8988T (cell line): Measurements from ENCODE around the gene MOGAT3.

ENCODE experiments used
- DNase-seq: peaks from one replicate; pipeline ENCODE4 v3.0.0; 2011

Gene MOGAT3, protein sequence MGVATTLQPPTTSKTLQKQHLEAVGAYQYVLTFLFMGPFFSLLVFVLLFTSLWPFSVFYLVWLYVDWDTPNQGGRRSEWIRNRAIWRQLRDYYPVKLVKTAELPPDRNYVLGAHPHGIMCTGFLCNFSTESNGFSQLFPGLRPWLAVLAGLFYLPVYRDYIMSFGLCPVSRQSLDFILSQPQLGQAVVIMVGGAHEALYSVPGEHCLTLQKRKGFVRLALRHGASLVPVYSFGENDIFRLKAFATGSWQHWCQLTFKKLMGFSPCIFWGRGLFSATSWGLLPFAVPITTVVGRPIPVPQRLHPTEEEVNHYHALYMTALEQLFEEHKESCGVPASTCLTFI

DNA sequence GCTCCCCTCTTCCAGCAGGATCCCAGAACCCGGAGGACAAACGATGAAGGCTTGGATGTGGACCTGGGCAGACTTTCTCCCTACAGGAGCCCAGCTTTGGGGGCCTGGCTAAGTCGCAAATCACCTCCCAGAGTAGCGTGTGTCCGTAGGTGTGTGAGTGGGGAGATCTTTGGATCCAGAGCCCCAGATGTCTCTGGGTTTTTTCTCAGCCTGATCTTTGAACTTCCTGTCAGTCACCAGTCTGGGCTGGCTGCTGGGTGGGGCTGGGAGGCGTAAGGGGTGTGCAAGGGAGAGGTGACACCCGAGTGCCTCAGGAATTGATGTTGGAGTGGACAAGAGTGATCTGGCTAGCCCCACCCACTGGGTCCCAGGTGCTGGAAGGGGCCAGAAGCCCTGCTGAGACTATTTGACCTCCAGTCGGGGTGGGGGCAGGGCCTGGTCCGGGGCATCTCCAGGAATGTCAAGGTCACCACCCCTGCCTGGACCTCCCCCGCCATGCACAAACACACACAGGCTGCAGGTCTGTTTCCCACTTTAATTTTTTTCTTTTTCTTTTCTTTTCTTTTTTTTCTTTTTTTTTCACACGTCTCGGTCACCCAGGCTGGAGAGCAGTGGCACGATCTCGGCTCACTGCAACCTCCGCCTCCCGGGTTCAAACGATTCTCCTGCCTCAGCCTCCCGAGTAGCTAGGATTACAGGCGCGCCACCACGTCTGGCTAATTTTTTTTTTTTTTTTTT lies at the start of gene MOGAT3:
Gene MOGAT3, minus strand, starts transcription at position 175 of the 738 bp plus-strand sequence. CDS start 182 bp downstream, outside the sequence.
- no peak for DNase-seq

DNA sequence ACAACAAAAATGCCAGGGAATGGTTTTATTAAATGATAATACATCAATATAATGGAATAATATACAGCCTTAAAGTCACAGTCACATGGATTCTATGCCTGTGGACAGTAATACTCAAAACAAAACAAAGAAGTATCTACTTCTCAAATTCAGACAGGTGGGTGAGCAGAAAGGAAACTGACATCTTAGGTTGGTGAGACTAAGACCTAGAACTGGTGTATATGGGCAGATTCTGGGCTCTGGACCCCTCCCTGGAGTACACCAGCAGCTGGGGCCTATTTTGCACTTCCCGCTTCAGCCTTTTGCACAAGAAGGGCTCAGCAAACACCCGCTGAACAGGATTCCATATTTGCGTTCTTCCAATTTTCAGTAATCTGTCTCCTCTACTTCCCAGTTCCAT lies 49.5 kb upstream of the MOGAT3 start:
- DNase-seq: no peak

DNA sequence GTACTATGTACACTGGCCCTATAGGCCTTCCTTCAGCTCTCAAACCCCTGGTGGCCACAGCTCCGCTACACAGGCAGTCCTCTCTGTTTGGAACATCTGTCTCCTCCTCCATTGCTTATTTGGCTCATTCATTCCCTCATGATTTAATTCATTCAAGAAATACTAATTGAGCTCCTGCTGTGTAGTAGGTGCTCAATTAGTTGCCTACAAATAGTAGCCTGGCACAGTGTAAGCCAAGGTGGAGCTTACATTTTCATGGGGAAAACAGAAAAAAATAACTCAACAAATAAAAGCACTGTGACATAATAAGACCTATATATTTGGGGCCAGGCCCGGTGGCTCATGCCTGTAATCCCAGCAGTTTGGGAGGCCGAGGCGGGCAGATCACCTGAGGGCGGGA lies 47.4 kb upstream of the MOGAT3 start:
- DNase-seq: no peak

DNA sequence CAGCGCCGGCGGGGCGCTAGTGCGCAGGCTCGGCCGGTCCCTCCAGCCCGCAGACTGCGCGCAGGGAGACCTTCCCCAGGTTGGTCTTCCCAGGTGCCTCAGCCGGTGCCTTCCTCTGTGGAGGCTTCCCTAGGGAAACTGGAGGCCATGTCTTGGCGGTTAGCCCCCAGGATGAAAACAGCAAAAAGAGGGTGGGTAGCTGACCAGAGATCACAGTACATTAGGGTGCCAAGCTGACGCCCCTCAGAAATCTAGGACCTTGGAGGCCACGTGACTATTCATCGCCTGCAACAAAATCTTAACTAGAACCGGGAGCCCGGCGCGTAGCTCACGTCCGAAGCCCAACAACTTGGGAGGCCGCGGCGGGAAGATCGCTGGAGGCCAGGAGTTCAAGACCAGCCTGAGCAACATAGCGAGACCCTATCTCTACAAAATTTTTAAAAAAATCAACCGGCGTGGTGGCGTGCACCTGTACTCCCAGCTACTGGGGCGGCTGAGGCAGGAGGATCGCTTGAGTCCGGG lies 44.4 kb upstream of the MOGAT3 start:
- DNase-seq: peak; percentile 76

DNA sequence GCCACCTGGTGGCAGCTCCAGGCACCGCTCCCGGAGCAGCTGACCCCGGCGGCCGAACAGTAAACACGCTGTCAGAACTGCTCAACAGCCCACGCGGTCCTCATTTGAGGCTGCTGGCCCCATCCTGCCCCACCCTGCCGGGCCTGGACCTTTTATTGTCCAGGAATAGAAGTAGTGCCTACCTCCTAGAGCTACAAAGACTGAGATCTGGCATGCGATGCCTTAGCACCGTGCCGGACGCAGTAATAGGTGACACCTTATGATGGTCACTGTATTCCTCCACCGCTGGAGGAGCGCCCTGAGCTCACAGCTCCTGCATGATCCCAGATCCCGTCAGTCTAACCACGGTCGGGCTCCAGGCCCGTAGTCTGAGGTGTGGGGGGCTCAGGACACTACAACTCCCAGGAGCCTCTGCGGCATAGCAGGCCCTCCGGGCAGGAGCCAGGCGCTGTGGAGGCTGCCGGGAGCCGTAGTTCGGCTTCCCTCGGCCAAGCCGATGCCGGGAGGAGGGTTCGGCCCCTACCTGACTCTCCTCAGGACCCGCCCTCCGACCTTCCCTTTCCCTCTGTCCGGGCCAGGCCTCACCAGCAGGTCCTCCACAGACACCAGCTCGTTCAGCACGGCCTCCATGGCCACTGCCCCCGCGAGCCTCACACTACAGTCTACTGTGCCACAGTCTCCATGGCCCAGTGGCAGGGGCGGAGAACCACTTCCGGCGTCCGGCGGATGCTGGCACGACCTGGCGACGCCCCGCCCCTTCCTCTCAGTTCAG lies 43.7 kb upstream of the MOGAT3 start, which contains the start of gene FIS1:
Gene FIS1, minus strand, starts transcription at position 707 of the 772 bp plus-strand sequence. Its CDS starts 77 bp downstream, at position 630.
- DNase-seq: peak; percentile 75

DNA sequence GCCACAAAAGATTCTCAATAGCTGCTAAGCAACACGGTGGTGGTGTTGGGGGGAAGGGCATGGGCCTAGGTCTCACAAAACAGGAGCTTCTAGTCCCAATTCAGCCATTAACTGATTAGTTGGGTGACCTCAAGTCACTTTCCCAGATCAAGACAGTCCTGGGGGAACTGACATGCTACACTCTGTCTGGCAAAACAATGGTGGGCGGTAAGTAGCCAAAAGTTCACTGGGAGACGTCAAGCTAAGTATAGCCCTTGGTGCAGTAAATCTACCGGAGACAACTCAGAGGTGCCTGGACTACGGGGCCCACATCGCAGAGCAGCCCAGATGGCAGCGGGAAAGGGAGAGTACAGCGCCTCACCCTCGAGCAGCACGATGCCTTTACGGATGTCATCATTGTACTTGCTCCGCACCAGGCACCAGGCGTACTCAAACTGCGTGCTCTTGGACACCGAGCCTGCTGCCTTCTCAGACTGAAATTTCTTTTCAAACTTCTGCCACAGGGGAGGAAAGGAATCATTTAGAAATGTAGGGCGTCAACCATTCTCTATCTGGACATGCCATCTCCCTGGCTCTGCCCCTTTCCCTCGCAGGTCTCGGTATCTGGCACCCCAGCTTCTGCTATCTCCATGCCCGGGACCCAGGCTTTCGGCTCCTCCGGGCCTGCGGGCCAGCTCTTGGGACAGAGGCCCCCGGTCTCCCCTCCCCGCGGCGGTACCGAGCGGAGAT lies 43.0 kb upstream of the MOGAT3 start:
- DNase-seq: no peak

DNA sequence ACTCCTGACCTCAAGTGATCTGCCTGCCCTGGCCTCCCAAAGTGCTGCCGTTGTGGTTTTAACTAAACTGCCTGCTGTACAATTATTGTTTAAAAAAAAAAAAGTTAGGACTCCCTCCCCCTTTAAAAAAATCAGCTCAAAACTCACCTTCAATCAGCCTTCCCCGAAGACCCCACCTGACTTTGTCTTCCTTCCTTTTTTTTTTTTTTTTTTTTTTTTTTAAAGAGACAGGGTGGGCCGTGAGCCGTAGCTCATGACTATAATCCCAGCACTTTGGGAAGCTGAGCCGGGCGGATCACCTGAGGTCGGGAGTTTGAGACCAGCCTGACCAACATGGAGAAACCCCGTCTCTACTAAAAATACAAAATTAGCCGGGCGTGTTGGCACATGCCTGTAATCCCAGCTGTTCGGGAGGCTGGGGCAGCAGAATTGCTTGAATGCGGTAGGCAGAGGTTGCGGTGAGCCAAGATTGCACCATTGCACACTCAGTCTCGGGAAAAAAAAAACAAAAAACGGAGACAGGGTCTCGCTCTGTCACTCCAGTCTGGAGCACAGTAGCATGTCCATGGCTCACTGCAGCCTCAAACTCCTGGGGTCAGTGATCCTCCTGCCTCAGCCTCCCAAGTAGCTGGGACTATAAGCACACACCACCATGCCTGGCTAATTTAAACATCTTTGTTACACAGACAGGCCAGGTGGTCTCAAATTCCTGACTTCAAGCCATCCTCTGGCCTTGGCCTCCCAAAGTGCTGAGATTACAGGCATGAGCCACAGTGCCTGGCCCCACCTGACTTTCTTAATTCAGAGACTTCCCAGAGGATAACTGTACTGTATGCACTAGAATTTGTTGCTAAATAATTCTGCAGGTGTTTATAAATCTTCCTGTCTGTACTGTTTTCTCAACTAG lies 40.9 kb upstream of the MOGAT3 start:
- DNase-seq: no peak

DNA sequence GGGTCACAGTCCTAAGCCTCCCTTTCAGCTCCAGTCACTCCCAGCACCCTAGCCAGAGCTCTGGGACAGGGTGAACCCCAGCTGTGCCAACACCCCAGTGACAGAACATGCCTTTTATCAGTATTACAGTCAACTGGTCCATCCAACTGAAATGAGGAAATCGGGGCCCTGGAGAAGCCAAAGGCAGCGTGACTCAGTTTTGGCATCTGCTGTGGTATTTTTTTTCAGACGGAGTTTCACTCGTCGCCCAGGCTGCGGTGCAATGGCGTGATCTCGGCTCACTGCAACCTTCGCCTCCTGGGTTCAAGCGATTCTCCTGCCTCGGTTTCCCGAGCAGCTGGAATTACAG lies 40.2 kb upstream of the MOGAT3 start:
- no peak for DNase-seq

DNA sequence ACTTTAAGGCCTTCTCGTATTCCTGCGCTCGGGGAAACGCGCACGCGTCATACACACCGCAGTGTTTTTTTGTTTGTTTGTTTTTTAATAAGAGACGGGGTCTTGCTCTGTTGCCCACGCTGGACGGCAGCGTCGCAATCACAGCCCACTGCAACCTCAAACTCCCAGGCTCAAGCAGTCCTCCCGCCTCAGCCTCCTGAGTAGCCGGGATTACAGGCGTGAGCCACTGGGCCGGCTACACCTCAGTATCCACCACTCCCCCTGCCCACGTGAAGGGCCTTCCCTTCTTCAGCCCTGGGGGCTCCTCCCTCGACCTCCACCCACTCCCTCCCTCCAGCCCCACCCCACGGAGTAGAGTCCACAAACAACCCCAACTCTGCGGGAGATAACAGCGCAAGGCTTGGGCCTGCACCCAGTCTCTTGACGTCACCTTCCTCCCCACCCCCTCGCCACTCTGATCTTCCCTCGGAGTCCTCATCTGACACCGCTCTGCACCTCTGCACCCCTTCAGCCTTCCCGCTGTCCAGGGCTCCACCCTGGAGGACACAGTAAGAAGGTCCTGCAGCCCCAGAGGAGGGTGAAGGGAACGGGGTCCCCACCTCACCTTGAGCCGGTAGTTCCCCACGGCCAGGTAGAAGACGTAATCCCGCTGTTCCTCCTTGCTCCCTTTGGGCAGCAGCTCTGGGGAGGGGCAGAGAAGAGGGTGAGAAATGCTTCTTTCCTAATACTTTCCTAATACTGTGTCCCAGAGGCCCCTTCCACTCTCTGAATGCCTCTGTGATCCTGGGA lies 39.6 kb upstream of the MOGAT3 start:
- no peak for DNase-seq

DNA sequence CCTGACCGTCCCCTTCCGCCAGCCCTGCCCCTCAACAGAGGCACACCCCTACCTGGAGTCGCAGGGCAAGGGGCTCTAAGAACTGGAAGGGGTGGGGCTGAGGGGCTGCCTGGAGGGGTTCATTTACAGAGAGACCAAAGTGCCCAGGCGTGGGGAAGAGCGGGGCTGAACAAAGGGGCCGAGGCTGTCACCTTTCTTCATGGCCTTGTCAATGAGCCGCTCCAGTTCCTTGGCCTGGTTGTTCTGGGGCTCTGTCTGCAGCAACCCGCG lies 39.0 kb upstream of the MOGAT3 start:
- no peak for DNase-seq

DNA sequence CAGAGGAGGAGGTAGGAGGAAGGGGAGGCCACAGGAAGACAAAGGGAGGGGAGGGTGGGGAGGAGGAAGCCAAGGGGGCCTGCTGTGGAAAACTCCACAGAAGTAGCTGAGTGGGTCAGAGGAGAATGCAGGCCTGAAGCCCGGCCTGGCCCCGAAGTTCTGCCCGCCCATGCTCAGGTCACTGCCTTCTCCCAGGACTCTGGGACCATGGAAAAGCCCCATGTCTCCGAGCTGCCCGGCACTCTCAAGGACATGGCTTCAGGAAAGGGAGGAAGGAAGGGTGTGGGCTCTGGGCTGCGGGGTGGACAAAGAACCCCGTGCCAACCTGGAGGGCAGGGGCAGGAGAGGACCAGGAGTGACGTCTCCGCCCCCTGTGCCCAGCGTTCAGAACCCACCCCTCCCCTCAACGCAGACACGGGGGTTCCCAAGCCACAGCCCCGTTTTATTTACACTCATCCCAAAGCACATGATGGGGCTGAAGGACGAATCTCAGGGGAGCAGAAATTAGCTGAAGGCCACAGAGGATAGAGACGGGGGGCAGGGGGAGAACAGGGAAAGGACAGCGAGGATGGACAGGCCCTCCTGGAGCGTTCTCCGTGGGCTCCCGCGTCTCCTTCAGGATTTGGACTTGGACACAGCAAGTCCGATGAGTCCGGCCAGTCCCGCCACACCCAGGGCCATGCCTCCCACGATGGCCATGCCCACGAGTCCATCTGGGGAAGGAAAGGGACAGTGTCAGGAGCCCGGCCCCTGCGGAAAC lies 38.5 kb upstream of the MOGAT3 start:
- DNase-seq: no peak

DNA sequence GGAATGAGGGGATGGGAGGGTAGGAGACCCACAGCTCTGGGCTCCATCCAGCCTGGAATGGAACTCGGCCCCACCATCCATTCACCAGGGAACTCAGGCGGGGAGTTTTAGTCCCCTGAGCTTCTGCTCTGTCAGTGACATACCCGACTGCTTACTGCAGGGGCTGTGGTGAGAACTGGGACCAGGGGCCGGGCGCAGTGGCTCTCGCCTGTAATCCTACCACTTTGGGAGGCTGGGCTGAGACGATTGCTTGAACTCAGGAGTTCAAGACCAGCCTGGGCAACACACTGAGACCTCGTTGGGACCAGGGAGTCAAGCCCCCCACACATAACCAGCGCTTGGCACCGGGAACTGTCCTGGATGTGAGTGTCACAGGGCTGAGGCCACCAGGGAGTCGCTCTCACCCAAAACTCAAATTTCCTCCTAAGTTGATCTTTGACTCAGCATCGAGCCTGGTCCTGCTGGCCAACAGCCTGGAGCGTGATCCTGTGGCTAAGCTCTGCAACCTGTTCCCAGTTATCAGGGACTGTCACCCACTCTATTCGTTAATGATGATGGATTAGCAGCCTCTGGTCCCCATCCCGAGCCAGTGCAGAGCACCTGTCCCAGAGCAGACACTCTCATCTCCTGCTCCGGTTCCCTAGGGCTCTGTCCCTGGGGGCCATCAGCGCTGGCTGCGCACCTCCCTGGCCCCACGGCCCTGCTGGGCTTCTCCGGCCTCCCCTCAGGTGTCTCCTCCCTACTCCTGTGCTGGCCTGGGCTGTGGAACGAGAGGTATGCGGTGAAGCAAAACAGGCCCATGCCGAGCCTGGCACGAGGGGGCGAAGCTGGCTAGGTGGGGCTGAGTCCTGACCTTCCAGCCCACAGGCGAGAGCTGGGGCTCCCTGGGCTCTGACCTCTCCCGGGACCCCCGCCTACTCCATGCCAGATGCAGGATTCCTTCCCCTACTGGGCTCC lies 37.7 kb upstream of the MOGAT3 start:
- DNase-seq: no peak

DNA sequence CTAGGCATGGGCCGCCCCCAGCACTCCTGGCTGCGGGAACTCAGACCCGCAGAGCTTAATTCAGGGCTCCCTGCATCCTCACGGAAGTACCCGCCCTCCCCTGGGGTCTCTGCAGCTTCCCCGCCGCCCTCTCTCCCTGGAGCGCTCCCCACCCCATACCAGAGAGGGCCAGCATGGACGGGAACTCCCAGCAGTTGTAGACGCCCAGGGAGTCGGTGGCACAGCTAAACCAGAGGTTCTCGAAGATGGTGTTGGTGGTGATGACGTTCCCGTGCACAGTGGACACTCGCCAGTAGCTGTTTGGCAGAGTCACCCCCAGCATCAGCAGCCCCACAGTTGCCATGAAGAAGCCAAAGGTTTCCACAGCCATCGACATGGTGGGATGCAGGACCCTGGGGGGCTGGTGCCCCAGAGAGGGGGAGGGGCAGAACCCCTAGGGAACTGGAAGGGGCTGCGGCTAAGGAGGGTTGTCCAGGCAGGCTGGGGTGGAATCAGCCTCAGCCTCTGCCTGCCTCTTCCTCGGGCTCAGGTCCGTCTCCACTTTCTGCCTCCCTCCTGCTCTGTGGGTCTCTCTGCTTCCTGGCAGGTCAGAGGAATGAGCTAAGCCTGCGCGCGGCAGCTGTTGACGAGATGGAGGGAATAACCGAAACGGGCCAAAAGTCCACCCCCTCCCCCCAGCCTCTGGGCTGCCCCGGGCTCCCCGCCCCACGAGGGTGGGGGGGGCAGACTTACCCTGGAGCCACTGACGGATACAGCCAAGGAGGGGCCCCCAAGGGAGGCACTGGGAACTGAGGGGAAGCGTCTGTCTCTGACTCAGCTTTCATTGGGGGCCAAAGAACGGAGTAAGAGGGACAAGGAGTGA lies 36.6 kb upstream of the MOGAT3 start, which contains the start of gene CLDN15:
Gene CLDN15, minus strand, starts transcription at position 597 of the 862 bp plus-strand sequence. Its CDS starts 221 bp downstream, at position 376.
- DNase-seq: no peak

DNA sequence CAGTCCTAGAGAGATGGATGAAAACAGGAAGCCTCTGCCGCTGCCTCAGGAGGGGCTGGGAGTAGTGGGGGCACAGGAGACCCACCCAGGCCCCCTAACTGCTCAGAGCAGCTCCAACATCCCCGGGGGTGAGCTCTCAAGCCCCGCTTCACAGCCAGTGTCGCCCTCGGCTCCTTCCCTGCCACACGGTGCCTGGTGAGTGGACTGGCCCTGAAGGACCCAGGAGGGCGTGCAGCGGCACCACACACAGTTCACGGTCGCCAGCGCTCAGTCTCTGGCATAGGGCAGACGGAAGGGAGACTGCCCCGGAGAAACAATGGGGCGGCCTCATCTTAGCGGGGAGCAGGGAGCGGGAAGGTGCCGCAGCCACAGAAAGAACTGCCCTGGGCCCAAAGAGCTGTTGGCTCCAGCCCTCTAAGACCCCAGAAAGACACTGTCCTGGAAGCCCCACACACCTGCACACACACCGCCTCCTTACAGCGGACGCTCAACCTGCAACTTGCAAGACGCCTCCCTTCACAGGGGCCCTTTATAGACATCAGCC lies 35.5 kb upstream of the MOGAT3 start:
- no peak for DNase-seq

DNA sequence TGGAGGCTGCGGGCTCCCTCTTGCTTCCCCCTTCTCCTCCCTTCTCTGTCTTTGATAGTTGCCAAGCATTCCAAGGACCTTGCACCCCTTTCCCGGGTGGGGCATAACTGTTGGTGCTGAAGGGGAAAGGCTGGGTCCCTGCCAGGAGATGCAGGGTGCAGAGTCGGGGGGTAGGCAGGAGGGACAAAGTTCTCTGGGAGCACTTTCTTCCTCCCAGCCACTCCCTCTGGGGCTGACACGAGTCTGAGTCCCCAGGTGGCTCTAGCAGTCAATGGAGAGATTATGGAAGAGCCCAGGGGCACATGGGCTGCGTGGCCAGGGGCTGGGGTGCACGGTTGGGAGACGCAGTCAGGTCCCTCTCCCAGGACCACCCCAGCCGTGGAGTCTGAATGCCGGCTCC lies 34.7 kb upstream of the MOGAT3 start:
- no peak for DNase-seq

DNA sequence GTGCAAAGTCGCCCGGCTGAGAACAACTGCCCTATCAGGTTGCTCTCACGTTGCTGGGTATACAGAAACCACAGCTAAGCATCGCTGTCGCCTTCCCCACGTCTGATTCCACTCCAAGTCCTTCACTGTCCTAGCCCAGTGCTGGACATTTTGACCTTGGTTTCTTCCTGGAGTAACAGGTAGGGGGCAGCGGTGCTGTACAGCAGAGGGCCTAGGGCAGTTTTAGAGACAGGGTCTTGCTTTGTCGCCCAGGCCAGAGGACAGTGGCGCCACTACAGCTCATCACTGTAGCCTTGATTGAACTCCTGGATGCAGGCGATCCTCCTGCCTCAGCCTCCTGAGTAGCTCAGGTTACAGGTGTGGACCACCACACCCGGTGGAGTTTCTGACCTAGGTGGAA lies 34.2 kb upstream of the MOGAT3 start:
- no peak for DNase-seq

DNA sequence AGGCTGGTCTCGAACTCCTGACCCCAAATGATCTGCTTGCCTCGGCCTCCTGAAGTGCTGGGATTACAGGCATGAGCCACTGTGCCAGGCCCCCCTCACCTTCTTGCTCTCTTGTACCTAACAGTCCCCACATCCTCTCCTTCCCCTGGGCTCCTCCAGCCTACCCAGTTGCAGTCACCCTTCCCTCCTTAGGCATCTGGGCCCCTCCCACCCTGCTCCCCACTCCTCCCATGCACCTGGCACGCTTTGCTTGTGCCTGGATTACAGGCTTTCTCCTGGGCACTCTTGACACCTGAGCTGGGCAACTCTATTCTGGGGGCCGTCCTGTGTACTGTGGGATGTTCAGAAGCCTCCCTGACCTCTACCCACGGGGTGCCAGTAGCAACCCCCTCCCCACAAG lies 33.8 kb upstream of the MOGAT3 start:
- no peak for DNase-seq
